DOHH2 (cell line): ENCODE results near the gene NLGN1.

Source experiments
- H3F3A ChIP-seq: fragments of 200-600 bp; sonication (generic), shearing (Covaris generic); 2 replicates; pipeline ENCODE4 v1.6.0; 2016; ENCODE audit warnings: antibody characterized with exemption, mild to moderate bottlenecking; ENCODE audit not compliant: control insufficient read depth, insufficient read depth
- H3K27ac ChIP-seq: fragments of 200-600 bp; sonication (generic); 2 replicates; pipeline ENCODE4 v1.5.1; 2014; ENCODE audit warnings: low read depth, mild to moderate bottlenecking, low read length, moderate library complexity
- H3K27me3 ChIP-seq: fragments of 200-600 bp; sonication (generic); 2 replicates; pipeline ENCODE4 v1.6.1; 2014; ENCODE audit warnings: mild to moderate bottlenecking, low read length, mixed read lengths; ENCODE audit not compliant: control insufficient read depth
- H3K36me3 ChIP-seq: fragments of 200-600 bp; sonication (generic); 2 replicates; pipeline ENCODE4 v1.6.1; 2014; ENCODE audit warnings: mild to moderate bottlenecking, low read length, moderate library complexity, mixed read lengths; ENCODE audit not compliant: control insufficient read depth
- H3K4me1 ChIP-seq: fragments of 200-600 bp; sonication (generic); 2 replicates; pipeline ENCODE4 v1.6.1; 2014; ENCODE audit warnings: mild to moderate bottlenecking, low read length, mixed read lengths; ENCODE audit not compliant: control insufficient read depth
- H3K4me2 ChIP-seq: fragments of 200-600 bp; sonication (generic); 2 replicates; pipeline ENCODE4 v1.6.0; 2014; ENCODE audit warnings: mild to moderate bottlenecking, low read length, moderate library complexity
- H3K4me3 ChIP-seq: fragments of 200-600 bp; sonication (generic); 2 replicates; pipeline ENCODE4 v1.5.1; 2014; ENCODE audit warnings: mild to moderate bottlenecking, low read length, mixed read lengths
- H3K79me2 ChIP-seq: fragments of 200-600 bp; sonication (generic); 2 replicates; pipeline ENCODE4 v1.6.1; 2014; ENCODE audit warnings: mild to moderate bottlenecking, low read length, mixed read lengths; ENCODE audit not compliant: control insufficient read depth
- H3K9me2 ChIP-seq: fragments of 200-600 bp; sonication (generic); replicated peaks from 2 replicates; pipeline ENCODE4 v1.6.1; 2014; ENCODE audit warnings: mild to moderate bottlenecking, low read length, mixed read lengths; ENCODE audit not compliant: control insufficient read depth
- H3K9me3 ChIP-seq: fragments of 200-600 bp; sonication (generic); 2 replicates; pipeline ENCODE4 v1.6.1; 2014; ENCODE audit warnings: antibody characterized with exemption, low read length, mixed read lengths; ENCODE audit not compliant: control insufficient read depth, insufficient read depth
- H4K20me1 ChIP-seq: fragments of 200-600 bp; sonication (generic); 2 replicates; pipeline ENCODE4 v1.6.0; 2014; ENCODE audit warnings: low read depth, mild to moderate bottlenecking, antibody characterized with exemption, low read length, moderate library complexity; ENCODE audit not compliant: control insufficient read depth, insufficient read depth
- CTCF ChIP-seq: fragments of 200-600 bp; sonication (generic); IDR thresholded peaks from one replicate; pipeline ENCODE4 v1.5.1; 2014; ENCODE audit warnings: antibody characterized with exemption, mild to moderate bottlenecking, low read depth, low read length; ENCODE audit not compliant: poor library complexity, severe bottlenecking
- EZH2phosphoT487 ChIP-seq: fragments of 200-600 bp; sonication (generic); IDR thresholded peaks from 2 replicates; pipeline ENCODE4 v1.6.1; 2017; ENCODE audit warnings: borderline replicate concordance, mild to moderate bottlenecking, antibody characterized with exemption, low read length, moderate library complexity, mixed read lengths

The NLGN1 gene

GRCh38 chr3:174049472-174049871, 651.9 kb downstream of the NLGN1 start:
- Histone ChIP-seq H3K4me1 (no peaks in the 10 kb centered on the region), H3K27me3 (no peaks in the 10 kb centered on the region), H3K4me3 (no peak overlapping the region), H3K4me2 (no peak overlapping the region), H3K27ac (no peak overlapping the region), H3K36me3 (no peaks in the 10 kb centered on the region), H3K9me2 (no peaks in the 10 kb centered on the region), H3K9me3 (no peaks in the 10 kb centered on the region), H3F3A (no peaks in the 10 kb centered on the region), H4K20me1 (no peaks in the 10 kb centered on the region), H3K79me2 (no peaks in the 10 kb centered on the region)
- TF ChIP-seq EZH2phosphoT487 (no peak), CTCF (no peak)

GRCh38 chr3:174051191-174051590, 653.6 kb downstream of the NLGN1 start:
- Histone ChIP-seq H3K27ac (no peak overlapping the region), H4K20me1 (no peaks in the 10 kb centered on the region), H3K79me2 (no peaks in the 10 kb centered on the region), H3K9me2 (no peaks in the 10 kb centered on the region), H3K36me3 (no peaks in the 10 kb centered on the region), H3K27me3 (no peaks in the 10 kb centered on the region), H3K4me1 (no peaks in the 10 kb centered on the region), H3K4me3 (no peak overlapping the region), H3K9me3 (no peaks in the 10 kb centered on the region), H3F3A (no peaks in the 10 kb centered on the region), H3K4me2 (no peak overlapping the region)
- no peak for TF ChIP-seq CTCF
- TF ChIP-seq EZH2phosphoT487, result no peak

- no peaks in the 10 kb centered on the region for H4K20me1 ChIP-seq
- no peaks in the 10 kb centered on the region for H3K36me3 ChIP-seq
- no peaks in the 10 kb centered on the region for H3F3A ChIP-seq
- no peaks in the 10 kb centered on the region for H3K9me3 ChIP-seq
- no peaks in the 10 kb centered on the region for H3K79me2 ChIP-seq
- no peak overlapping the region for H3K4me3 ChIP-seq
- H3K9me2 ChIP-seq, result no peaks in the 10 kb centered on the region
- no peak overlapping the region for H3K4me2 ChIP-seq
- H3K27me3 ChIP-seq, result no peaks in the 10 kb centered on the region
- no peak overlapping the region for H3K27ac ChIP-seq
- H3K4me1 ChIP-seq, result no peaks in the 10 kb centered on the region
- TF ChIP-seq CTCF, result no peak
- no peak for TF ChIP-seq EZH2phosphoT487
Measured at GRCh38 chr3:174058804-174059203, 661.3 kb downstream of the NLGN1 start.

GRCh38 chr3:174060431-174060830, 662.9 kb downstream of the NLGN1 start:
- H3K9me2 ChIP-seq, result no peaks in the 10 kb centered on the region
- H3K9me3 ChIP-seq, result no peaks in the 10 kb centered on the region
- H3F3A ChIP-seq, result no peaks in the 10 kb centered on the region
- no peaks in the 10 kb centered on the region for H3K36me3 ChIP-seq
- TF ChIP-seq CTCF, result no peak
- TF ChIP-seq EZH2phosphoT487, result no peak
- H3K4me3 ChIP-seq, result no peak overlapping the region
- no peaks in the 10 kb centered on the region for H4K20me1 ChIP-seq
- H3K27me3 ChIP-seq, result no peaks in the 10 kb centered on the region
- no peak overlapping the region for H3K4me2 ChIP-seq
- no peak overlapping the region for H3K27ac ChIP-seq
- no peaks in the 10 kb centered on the region for H3K4me1 ChIP-seq
- no peaks in the 10 kb centered on the region for H3K79me2 ChIP-seq
